GM18873 (cell line): ENCODE data around the gene BUB3.
A peak's percentile ranks its signal among the peaks of the same experiment; 100 is the strongest.
"Not testable (repeated sequence)": the region's sequence is repeated elsewhere in the genome, so short reads cannot be mapped to it uniquely, and the experiment has no call there.

ENCODE experiments used
- ATAC-seq: cut with Tn5 transposase; IDR thresholded peaks from one replicate; pipeline ENCODE4 v1.9.1; 2021; ENCODE audit warnings: mild to moderate bottlenecking, moderate library complexity, moderate number of reproducible peaks; ENCODE audit not compliant: unreplicated experiment, low FRiP score

Gene BUB3

GRCh38 chr10:123150986-123151736, 3.0 kb upstream of the BUB3 start:
- ATAC-seq = no peak

GRCh38 chr10:123151737-123152135, 2.5 kb upstream of the BUB3 start:
- ATAC-seq = no peak

- no peak for ATAC-seq
Observed at GRCh38 chr10:123153486-123154091, 613 bp upstream of the BUB3 start.

- ATAC-seq = peak; percentile 27
Observed at GRCh38 chr10:123154711-123155505, 706 bp downstream of the BUB3 start.

GRCh38 chr10:123156078-123156477, 1.9 kb downstream of the BUB3 start:
- no peak for ATAC-seq

GRCh38 chr10:123157210-123157609, 3.0 kb downstream of the BUB3 start:
- ATAC-seq = no peak

GRCh38 chr10:123158682-123159081, 4.5 kb downstream of the BUB3 start:
- no peak for ATAC-seq

GRCh38 chr10:123160311-123160980, 6.2 kb downstream of the BUB3 start:
- ATAC-seq = no peak

- ATAC-seq = no peak
Observed at GRCh38 chr10:123164319-123164718, 10.1 kb downstream of the BUB3 start.

GRCh38 chr10:123165445-123166072, 11.4 kb downstream of the BUB3 start:
- ATAC-seq = no peak

- no peak for ATAC-seq
Observed at GRCh38 chr10:123166618-123167017, 12.4 kb downstream of the BUB3 start.

- no peak for ATAC-seq
Observed at GRCh38 chr10:123170961-123171360, 16.8 kb downstream of the BUB3 start.

GRCh38 chr10:123171616-123172015, 17.4 kb downstream of the BUB3 start:
- ATAC-seq = not testable (repeated sequence)

GRCh38 chr10:123175389-123176387, 21.5 kb downstream of the BUB3 start:
- no peak for ATAC-seq

GRCh38 chr10:123178390-123178789, 24.2 kb downstream of the BUB3 start:
- not testable (repeated sequence) for ATAC-seq

- no peak for ATAC-seq
Observed at GRCh38 chr10:123180101-123181090, 26.2 kb downstream of the BUB3 start.

- no peak for ATAC-seq
Observed at GRCh38 chr10:123183724-123184123, 29.5 kb downstream of the BUB3 start.

- ATAC-seq = no peak
Observed at GRCh38 chr10:123187781-123188180, 33.6 kb downstream of the BUB3 start.
